Heart left ventricle (tissue), 13 donors: ENCODE measurements around the gene TAT.

Experiments used
- CTCF ChIP-seq, 12 donors: fragments of 200-600 bp; sonication (generic) in 4 of 12; IDR thresholded peaks; one replicate each; pipeline versions ENCODE4 v1.5.0 to v1.8.0; 2018 to 2022; ENCODE audit warnings: antibody characterized with exemption in 12 of 12, mild to moderate bottlenecking in 5 of 12
- POLR2A ChIP-seq, 2 donors: fragments of 450-650 bp; IDR thresholded peaks; one replicate each; pipeline ENCODE4 v1.6.1; 2017; ENCODE audit warnings: antibody characterized with exemption in 2 of 2, mild to moderate bottlenecking in 2 of 2, moderate library complexity in 2 of 2
- donor health status: ischemic (EF 13 %, LVEDD 7.1; RV severe dilation, severe dysfunction).
- donor health status: DM: no; HTN: yes; CAD: no.
- donor health status: DM: no; HTN: no; CAD: no.
- donor health status: ischemic (EF 25% LVEDD 6.9; RV normal size, moderate dysfunction).
- donor health status: ischemic (EF 25% LVEDD 5.7; RV mildly dilated, moderate dysfunction).
- donor health status: ischemic (EF 35%, LVEDD 5.7; RV mildly dilated, moderate dysfunction).
- donor health status: nonischemic (EF 11% LVEDD 7.7; RV severe dilation, severe dysfunction).
- donor health status: DM: yes; HTN: yes; CAD: no.
- donor health status: PGD.
- donor health status: ischemic (EF 29% LVEDD 5.4; RV normal size, mild dysfunction).
- donor health status: nonischemic (EF 23%, LVEDD 6.1; RV moderate dilation, normal function).

GRCh38 chr16:71564335-71564967 lies 12.4 kb downstream of the TAT start:
- TF ChIP-seq CTCF (IDR thresholded peaks at IDR 0.05) = no peak
- TF ChIP-seq POLR2A (IDR thresholded peaks at IDR 0.05) = no peak
